Pancreas (tissue), 10 donors: ENCODE data around the gene SEPTIN11. TPM values are rescaled to one million over a fixed set of nuclear protein-coding genes. Genes with fewer than 3 reads are reported as not detected.

Source experiments
- ATAC-seq, 4 donors: fragments of 200-7000 bp; cut with Tn5 transposase; one replicate each; pipeline versions ENCODE4 v1.8.0 to v1.9.1; 2020; ENCODE audit warnings: mild to moderate bottlenecking in 4 of 4, moderate library complexity in 4 of 4
- DNase-seq, 6 donors: peaks; one replicate each; pipeline ENCODE4 v3.0.0-alpha.2; 2020
- FAIRE-seq: peaks from 2 replicates; lab custom pipeline; 2012; peaks lifted over from hg19 to GRCh38; lab: Jason Lieb, UNC
- H3K27ac ChIP-seq, 4 donors: fragments of 200-600 bp; sonication (generic); 1 replicate in 3 of 4; 2 replicates in 1 of 4; pipeline versions ENCODE4 v1.5.0 to v1.8.0; 2020
- H3K27me3 ChIP-seq, 4 donors: fragments of 200-600 bp; one replicate each; pipeline ENCODE4 v1.8.0; 2021
- H3K36me3 ChIP-seq, 3 donors: fragments of 200-600 bp; sonication (generic) in 1 of 3; one replicate each; pipeline versions ENCODE4 v1.5.0 to v1.8.0; 2020 to 2021
- H3K4me1 ChIP-seq, 3 donors: fragments of 200-600 bp; one replicate each; pipeline ENCODE4 v1.8.0; 2021
- H3K4me3 ChIP-seq, 4 donors: fragments of 200-600 bp; sonication (generic) in 2 of 4; one replicate each; pipeline versions ENCODE4 v1.5.0 to v1.8.0; 2020 to 2021
- H3K9me3 ChIP-seq, 4 donors: fragments of 200-600 bp; one replicate each; pipeline ENCODE4 v1.8.0; 2021
- WGBS, 2 donors: extraction: QIAGEN DNeasy Blood & Tissue Kit; methylation state at CpG; one replicate each; pipeline ENCODE4 v1.1.7; 2013; 5-methylcytosine and 5-hydroxymethylcytosine counted together
- intact Hi-C, 3 donors: fragments of 100-400 bp; cut with DNase I; formaldehyde crosslinking; loops; one replicate each; pipeline versions ENCODE4 v1.11.1 to v1.14.2; 2022
- polyA plus RNA-seq, 2 donors: library from polyadenylated mRNA; stranded (reverse); fragments of 200-250 nt; gene quantifications; one replicate each; pipeline ENCODE4 v1.2.3, GENCODE V29; 2013
- total RNA-seq, 6 donors: library from RNA; stranded (reverse); fragmentation: NEBNext Ultra II Directional in 4 of 6; extraction: Animal tissue kit (Norgen Biotek cat#: 25700) in 4 of 6; gene quantifications; one replicate each; pipeline versions ENCODE4 v1.2.1 to v1.2.4, GENCODE V29; 2021 to 2023
- TF ChIP-seq, protein P1 (sequence below), 4 donors: fragments of 200-600 bp; sonication (generic) in 3 of 4; IDR thresholded peaks; one replicate each; pipeline versions ENCODE4 v1.5.0 to v1.8.0; 2021; ENCODE audit warnings: antibody characterized with exemption in 4 of 4
- donor health status: healthy with polysubstance abuse.
- donor health status: DM: no; HTN: no; CAD: no; lungs with moderate emphysema.
- donor health status: DM: no; HTN: no; CAD: no.
- donor health status: control.
- donor health status: control.
- donor health status: Bipolar disorder and iron deficiency.
- donor health status: DM: yes; HTN: yes; CAD: no.
- donor health status: DM: no; HTN: no; CAD: no.
- donor health status: DM: no; HTN: no; CAD: no.
- donor health status: DM: yes; HTN: yes; CAD: no.

Gene SEPTIN11
- total and polyA plus RNA-seq, 8 donors, result 11.6 to 48.9 (median 27.4) TPM

DNA sequence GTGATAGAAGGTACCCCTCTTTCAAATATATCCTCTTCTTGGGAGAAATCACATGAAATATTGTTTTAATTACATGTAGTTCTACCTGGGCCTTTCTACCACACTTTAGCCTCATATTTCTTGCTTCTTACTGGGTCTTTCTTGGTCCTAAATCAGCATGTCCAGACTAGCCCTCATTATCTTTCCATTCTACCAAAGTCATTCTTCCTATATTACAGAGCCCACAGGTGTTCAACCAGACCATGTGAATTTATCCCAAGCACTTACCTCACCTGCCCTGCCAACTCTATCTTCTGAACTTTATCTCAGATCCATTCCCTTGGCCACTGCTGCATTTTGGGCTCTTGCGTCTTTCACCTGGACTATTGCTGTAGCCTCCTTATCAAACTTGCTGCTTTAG is 39.8 kb upstream of the SEPTIN11 start:
- Histone ChIP-seq H3K27ac (no peak overlapping the region), H3K4me1 (no peaks in the 10 kb centered on the region), H3K36me3 (no peaks in the 10 kb centered on the region), H3K9me3 (no peaks in the 10 kb centered on the region), H3K27me3 (no peaks in the 10 kb centered on the region), H3K4me3 (no peak overlapping the region)
- intact Hi-C loops, result no loop called here
- no peak for FAIRE-seq
- no peak for ATAC-seq
- DNase-seq, result no peak
- TF ChIP-seq, protein P1, sequence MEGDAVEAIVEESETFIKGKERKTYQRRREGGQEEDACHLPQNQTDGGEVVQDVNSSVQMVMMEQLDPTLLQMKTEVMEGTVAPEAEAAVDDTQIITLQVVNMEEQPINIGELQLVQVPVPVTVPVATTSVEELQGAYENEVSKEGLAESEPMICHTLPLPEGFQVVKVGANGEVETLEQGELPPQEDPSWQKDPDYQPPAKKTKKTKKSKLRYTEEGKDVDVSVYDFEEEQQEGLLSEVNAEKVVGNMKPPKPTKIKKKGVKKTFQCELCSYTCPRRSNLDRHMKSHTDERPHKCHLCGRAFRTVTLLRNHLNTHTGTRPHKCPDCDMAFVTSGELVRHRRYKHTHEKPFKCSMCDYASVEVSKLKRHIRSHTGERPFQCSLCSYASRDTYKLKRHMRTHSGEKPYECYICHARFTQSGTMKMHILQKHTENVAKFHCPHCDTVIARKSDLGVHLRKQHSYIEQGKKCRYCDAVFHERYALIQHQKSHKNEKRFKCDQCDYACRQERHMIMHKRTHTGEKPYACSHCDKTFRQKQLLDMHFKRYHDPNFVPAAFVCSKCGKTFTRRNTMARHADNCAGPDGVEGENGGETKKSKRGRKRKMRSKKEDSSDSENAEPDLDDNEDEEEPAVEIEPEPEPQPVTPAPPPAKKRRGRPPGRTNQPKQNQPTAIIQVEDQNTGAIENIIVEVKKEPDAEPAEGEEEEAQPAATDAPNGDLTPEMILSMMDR (IDR thresholded peaks at IDR 0.05), result no peak
- 58 to 66% methylated on average over 1 of the region's 1 CpG for WGBS, 2 donors

DNA sequence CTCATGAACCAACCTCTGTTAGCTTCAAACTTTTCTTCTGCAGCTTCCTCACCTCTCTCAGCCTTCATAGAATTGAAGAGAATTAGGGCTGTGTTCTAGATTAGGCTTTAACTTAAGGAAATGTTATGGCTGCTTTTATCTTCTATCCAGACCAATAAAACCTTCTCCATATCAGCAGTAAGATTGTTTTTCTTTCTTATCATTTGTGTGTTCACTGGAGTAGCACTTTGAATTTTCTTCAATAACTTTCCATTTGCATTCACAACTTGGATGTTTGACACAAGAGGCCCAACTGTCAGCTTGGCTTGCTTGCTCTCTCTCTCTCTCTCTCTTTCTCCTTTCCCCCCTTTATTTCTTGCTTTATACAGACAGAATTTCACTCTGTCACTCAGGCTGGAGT is 28.8 kb upstream of the SEPTIN11 start:
- Histone ChIP-seq H3K4me3 (no peak overlapping the region), H3K4me1 (no peaks in the 10 kb centered on the region), H3K36me3 (no peaks in the 10 kb centered on the region), H3K27ac (no peak overlapping the region), H3K9me3 (no peaks in the 10 kb centered on the region), H3K27me3 (no peaks in the 10 kb centered on the region)
- DNase-seq, result no peak
- peak in 1 of 4 donors; percentile 27 for ATAC-seq
- TF ChIP-seq, protein P1 (IDR thresholded peaks at IDR 0.05), result no peak
- FAIRE-seq, result peak; percentile 57
- intact Hi-C loops, result no loop called here

GRCh38 chr4:76923619-76924357 is 25.8 kb upstream of the SEPTIN11 start:
- DNase-seq, result no peak
- Histone ChIP-seq H3K27me3 (no peaks in the 10 kb centered on the region), H3K4me1 (no peaks in the 10 kb centered on the region), H3K36me3 (no peaks in the 10 kb centered on the region), H3K9me3 (no peaks in the 10 kb centered on the region), H3K27ac (no peak overlapping the region), H3K4me3 (no peak overlapping the region)
- FAIRE-seq, result no peak
- TF ChIP-seq, protein P1 (IDR thresholded peaks at IDR 0.05), result no peak
- WGBS, 2 donors, result 86 to 96% methylated on average over 5 of the region's 5 CpGs
- intact Hi-C loops, result no loop called here
- no peak for ATAC-seq

GRCh38 chr4:76926841-76927240 is 22.7 kb upstream of the SEPTIN11 start:
- ATAC-seq (no peak), FAIRE-seq (no peak), DNase-seq (no peak)
- intact Hi-C loops, result no loop called here
- Histone ChIP-seq H3K36me3 (no peaks in the 10 kb centered on the region), H3K4me1 (peaks cover 0 to 3% (median 0%) of the 10 kb centered on the region in 3 donors), H3K4me3 (no peak overlapping the region), H3K27ac (no peak overlapping the region), H3K27me3 (no peaks in the 10 kb centered on the region), H3K9me3 (no peaks in the 10 kb centered on the region)
- 88 to 96% methylated on average over 6 of the region's 6 CpGs for WGBS, 2 donors
- TF ChIP-seq, protein P1 (IDR thresholded peaks at IDR 0.05), result no peak

- 82 to 83% methylated on average over 2 of the region's 2 CpGs for WGBS, 2 donors
- ATAC-seq, result no peak
- intact Hi-C loops, result no loop called here
- DNase-seq, result no peak
- TF ChIP-seq, protein P1 (IDR thresholded peaks at IDR 0.05), result no peak
- no peak overlapping the region for H3K27ac ChIP-seq
- no peaks in the 10 kb centered on the region for H3K9me3 ChIP-seq
- H3K27me3 ChIP-seq, result no peaks in the 10 kb centered on the region
- H3K4me3 ChIP-seq, result no peak overlapping the region
- no peak for FAIRE-seq
- peaks cover 0 to 6% (median 0%) of the 10 kb centered on the region in 3 donors for H3K4me1 ChIP-seq
- H3K36me3 ChIP-seq, result no peaks in the 10 kb centered on the region
Measured at GRCh38 chr4:76930685-76931084, 18.9 kb upstream of the SEPTIN11 start.
